ENCODE data around the gene CLDN10.

The CLDN10 gene

GRCh38 chr13:95570016-95570415 is 17.5 kb downstream of the CLDN10 start:
- no peak overlapping the region for H3K9ac ChIP-seq (ENCODE audit: low read length)
- H3K4me3 ChIP-seq (ENCODE audit: low read length) = no peak overlapping the region
- no peak overlapping the region for H3K27ac ChIP-seq (ENCODE audit: low read length)

GRCh38 chr13:95571941-95572340 is 19.4 kb downstream of the CLDN10 start:
- H3K27ac ChIP-seq (ENCODE audit: low read length) = no peak overlapping the region
- no peaks in the 10 kb centered on the region for H3K27me3 ChIP-seq (ENCODE audit: control insufficient read depth, insufficient read depth, low read length)
- H3K36me3 ChIP-seq (ENCODE audit: control insufficient read depth, low read depth, low read length) = peaks cover 3% of the 10 kb centered on the region
- no peak overlapping the region for H3K4me3 ChIP-seq (ENCODE audit: low read length)
- no peak overlapping the region for H3K9ac ChIP-seq (ENCODE audit: low read length)
- no peaks in the 10 kb centered on the region for H3K9me3 ChIP-seq (ENCODE audit: control insufficient read depth, low read depth, low read length)
- no peaks in the 10 kb centered on the region for H3K4me1 ChIP-seq (ENCODE audit: control insufficient read depth, low read depth, low read length)

More at GRCh38 chr13:95570016-95570415, 17.5 kb downstream of the CLDN10 start:
- no peaks in the 10 kb centered on the region for H3K27me3 ChIP-seq (ENCODE audit: control insufficient read depth, insufficient read depth, low read length)
- no peaks in the 10 kb centered on the region for H3K9me3 ChIP-seq (ENCODE audit: control insufficient read depth, low read depth, low read length)
- no peaks in the 10 kb centered on the region for H3K4me1 ChIP-seq (ENCODE audit: control insufficient read depth, low read depth, low read length)
- H3K36me3 ChIP-seq (ENCODE audit: control insufficient read depth, low read depth, low read length) = no peaks in the 10 kb centered on the region

GRCh38 chr13:95573221-95573620 is 20.7 kb downstream of the CLDN10 start:
- H3K27me3 ChIP-seq (ENCODE audit: control insufficient read depth, insufficient read depth, low read length) = no peaks in the 10 kb centered on the region

GRCh38 chr13:95579303-95579702 is 26.8 kb downstream of the CLDN10 start:
- H3K9ac ChIP-seq (ENCODE audit: low read length) = no peak overlapping the region
- H3K27me3 ChIP-seq (ENCODE audit: control insufficient read depth, insufficient read depth, low read length) = no peaks in the 10 kb centered on the region
- no peak overlapping the region for H3K27ac ChIP-seq (ENCODE audit: low read length)
- H3K4me3 ChIP-seq (ENCODE audit: low read length) = no peak overlapping the region
- H3K9me3 ChIP-seq (ENCODE audit: control insufficient read depth, low read depth, low read length) = no peaks in the 10 kb centered on the region
- H3K36me3 ChIP-seq (ENCODE audit: control insufficient read depth, low read depth, low read length) = peaks cover 45% of the 10 kb centered on the region
- no peaks in the 10 kb centered on the region for H3K4me1 ChIP-seq (ENCODE audit: control insufficient read depth, low read depth, low read length)

More at GRCh38 chr13:95573221-95573620, 20.7 kb downstream of the CLDN10 start:
- Histone ChIP-seq H3K27ac (ENCODE audit: low read length) (no peak overlapping the region), H3K36me3 (ENCODE audit: control insufficient read depth, low read depth, low read length) (peaks cover 5% of the 10 kb centered on the region), H3K9me3 (ENCODE audit: control insufficient read depth, low read depth, low read length) (no peaks in the 10 kb centered on the region), H3K4me3 (ENCODE audit: low read length) (no peak overlapping the region), H3K9ac (ENCODE audit: low read length) (no peak overlapping the region), H3K4me1 (ENCODE audit: control insufficient read depth, low read depth, low read length) (no peaks in the 10 kb centered on the region)

- no peaks in the 10 kb centered on the region for H3K27me3 ChIP-seq (ENCODE audit: control insufficient read depth, insufficient read depth, low read length)
- no peaks in the 10 kb centered on the region for H3K9me3 ChIP-seq (ENCODE audit: control insufficient read depth, low read depth, low read length)
- no peaks in the 10 kb centered on the region for H3K4me1 ChIP-seq (ENCODE audit: control insufficient read depth, low read depth, low read length)
- H3K27ac ChIP-seq (ENCODE audit: low read length) = no peak overlapping the region
- H3K36me3 ChIP-seq (ENCODE audit: control insufficient read depth, low read depth, low read length) = peaks cover 68% of the 10 kb centered on the region
- no peak overlapping the region for H3K9ac ChIP-seq (ENCODE audit: low read length)
- H3K4me3 ChIP-seq (ENCODE audit: low read length) = no peak overlapping the region
Measured at GRCh38 chr13:95585867-95586266, 33.3 kb downstream of the CLDN10 start.

- H3K36me3 ChIP-seq (ENCODE audit: control insufficient read depth, low read depth, low read length) = peaks cover 56% of the 10 kb centered on the region
- no peaks in the 10 kb centered on the region for H3K27me3 ChIP-seq (ENCODE audit: control insufficient read depth, insufficient read depth, low read length)
- H3K27ac ChIP-seq (ENCODE audit: low read length) = no peak overlapping the region
- H3K4me1 ChIP-seq (ENCODE audit: control insufficient read depth, low read depth, low read length) = no peaks in the 10 kb centered on the region
- no peaks in the 10 kb centered on the region for H3K9me3 ChIP-seq (ENCODE audit: control insufficient read depth, low read depth, low read length)
- no peak overlapping the region for H3K9ac ChIP-seq (ENCODE audit: low read length)
- no peak overlapping the region for H3K4me3 ChIP-seq (ENCODE audit: low read length)
Measured at GRCh38 chr13:95588134-95588533, 35.6 kb downstream of the CLDN10 start.

- no peaks in the 10 kb centered on the region for H3K27me3 ChIP-seq (ENCODE audit: control insufficient read depth, insufficient read depth, low read length)
- peaks cover 61% of the 10 kb centered on the region for H3K36me3 ChIP-seq (ENCODE audit: control insufficient read depth, low read depth, low read length)
- H3K9me3 ChIP-seq (ENCODE audit: control insufficient read depth, low read depth, low read length) = no peaks in the 10 kb centered on the region
- no peak overlapping the region for H3K27ac ChIP-seq (ENCODE audit: low read length)
- H3K4me3 ChIP-seq (ENCODE audit: low read length) = no peak overlapping the region
- no peaks in the 10 kb centered on the region for H3K4me1 ChIP-seq (ENCODE audit: control insufficient read depth, low read depth, low read length)
- no peak overlapping the region for H3K9ac ChIP-seq (ENCODE audit: low read length)
Measured at GRCh38 chr13:95588721-95589120, 36.2 kb downstream of the CLDN10 start.

GRCh38 chr13:95593462-95593861 is 40.9 kb downstream of the CLDN10 start:
- Histone ChIP-seq H3K27ac (ENCODE audit: low read length) (no peak overlapping the region), H3K9ac (ENCODE audit: low read length) (no peak overlapping the region), H3K4me3 (ENCODE audit: low read length) (no peak overlapping the region), H3K9me3 (ENCODE audit: control insufficient read depth, low read depth, low read length) (no peaks in the 10 kb centered on the region), H3K4me1 (ENCODE audit: control insufficient read depth, low read depth, low read length) (no peaks in the 10 kb centered on the region), H3K27me3 (ENCODE audit: control insufficient read depth, insufficient read depth, low read length) (no peaks in the 10 kb centered on the region), H3K36me3 (ENCODE audit: control insufficient read depth, low read depth, low read length) (peaks cover 48% of the 10 kb centered on the region)

GRCh38 chr13:95596701-95597100 is 44.2 kb downstream of the CLDN10 start:
- no peak overlapping the region for H3K27ac ChIP-seq (ENCODE audit: low read length)
- H3K9ac ChIP-seq (ENCODE audit: low read length) = no peak overlapping the region
- H3K36me3 ChIP-seq (ENCODE audit: control insufficient read depth, low read depth, low read length) = peaks cover 48% of the 10 kb centered on the region
- H3K9me3 ChIP-seq (ENCODE audit: control insufficient read depth, low read depth, low read length) = no peaks in the 10 kb centered on the region
- no peaks in the 10 kb centered on the region for H3K4me1 ChIP-seq (ENCODE audit: control insufficient read depth, low read depth, low read length)
- no peaks in the 10 kb centered on the region for H3K27me3 ChIP-seq (ENCODE audit: control insufficient read depth, insufficient read depth, low read length)
- no peak overlapping the region for H3K4me3 ChIP-seq (ENCODE audit: low read length)

- H3K36me3 ChIP-seq (ENCODE audit: control insufficient read depth, low read depth, low read length) = peaks cover 59% of the 10 kb centered on the region
- no peak overlapping the region for H3K9ac ChIP-seq (ENCODE audit: low read length)
- H3K4me3 ChIP-seq (ENCODE audit: low read length) = no peak overlapping the region
- H3K4me1 ChIP-seq (ENCODE audit: control insufficient read depth, low read depth, low read length) = no peaks in the 10 kb centered on the region
- H3K27me3 ChIP-seq (ENCODE audit: control insufficient read depth, insufficient read depth, low read length) = no peaks in the 10 kb centered on the region
- no peaks in the 10 kb centered on the region for H3K9me3 ChIP-seq (ENCODE audit: control insufficient read depth, low read depth, low read length)
- H3K27ac ChIP-seq (ENCODE audit: low read length) = no peak overlapping the region
Measured at GRCh38 chr13:95601216-95601615, 48.7 kb downstream of the CLDN10 start.

- Histone ChIP-seq H3K9ac (ENCODE audit: low read length) (no peak overlapping the region), H3K36me3 (ENCODE audit: control insufficient read depth, low read depth, low read length) (peaks cover 61% of the 10 kb centered on the region), H3K27me3 (ENCODE audit: control insufficient read depth, insufficient read depth, low read length) (no peaks in the 10 kb centered on the region)
Measured at GRCh38 chr13:95601906-95602305, 49.4 kb downstream of the CLDN10 start.

GRCh38 chr13:95603887-95604555 is 51.5 kb downstream of the CLDN10 start:
- Histone ChIP-seq H3K27ac (ENCODE audit: low read length) (no peak overlapping the region), H3K9me3 (ENCODE audit: control insufficient read depth, low read depth, low read length) (no peaks in the 10 kb centered on the region), H3K4me3 (ENCODE audit: low read length) (no peak overlapping the region), H3K9ac (ENCODE audit: low read length) (no peak overlapping the region), H3K4me1 (ENCODE audit: control insufficient read depth, low read depth, low read length) (no peaks in the 10 kb centered on the region), H3K27me3 (ENCODE audit: control insufficient read depth, insufficient read depth, low read length) (no peaks in the 10 kb centered on the region), H3K36me3 (ENCODE audit: control insufficient read depth, low read depth, low read length) (peaks cover 62% of the 10 kb centered on the region)

More at GRCh38 chr13:95601906-95602305, 49.4 kb downstream of the CLDN10 start:
- H3K4me1 ChIP-seq (ENCODE audit: control insufficient read depth, low read depth, low read length) = no peaks in the 10 kb centered on the region
- H3K9me3 ChIP-seq (ENCODE audit: control insufficient read depth, low read depth, low read length) = no peaks in the 10 kb centered on the region
- no peak overlapping the region for H3K4me3 ChIP-seq (ENCODE audit: low read length)
- H3K27ac ChIP-seq (ENCODE audit: low read length) = no peak overlapping the region
